Panc1 (cell line): ENCODE data around the gene FOXP2. TPM values are rescaled to one million over a fixed set of nuclear protein-coding genes. Genes with fewer than 3 reads are reported as not detected.

ENCODE experiments used
- ATAC-seq: fragments of 200-7000 bp; cut with Tn5 transposase; 2 replicates; pipeline ENCODE4 v1.9.1; 2020; ENCODE audit warnings: mild to moderate bottlenecking, moderate library complexity
- BruUV-seq: library from RNA; stranded (reverse); fragments of 400-500 nt; replicated peaks from 2 replicates; lab custom pipeline; 2021; lab: Mats Ljungman, UMichigan
- CTCF ChIA-PET: fragments of 300-600 bp; sonication (Branson Sonifier 250); formaldehyde crosslinking; loops from one replicate; lab custom pipeline; 2022; ENCODE audit warnings: antibody characterized with exemption; lab: Charles Lee
- POLR2A ChIA-PET: fragments of 300-600 bp; sonication (Branson Sonifier 250); formaldehyde crosslinking; loops from one replicate; lab custom pipeline; 2022; ENCODE audit warnings: antibody characterized with exemption; lab: Charles Lee
- DNase-seq: peaks from one replicate; pipeline ENCODE4 v3.0.0-alpha.2; 2010; ENCODE audit warnings: low read depth, low spot score
- H3K27ac ChIP-seq: 2 replicates; pipeline ENCODE4 v1.5.1; 2011; ENCODE audit warnings: mild to moderate bottlenecking, low read length, inconsistent platforms
- H3K27me3 ChIP-seq: fragments of 200-500 bp; sonication (Bioruptor generic); 2 replicates; pipeline ENCODE4 v1.6.0; 2014; ENCODE audit warnings: low read length, inconsistent platforms; ENCODE audit not compliant: control insufficient read depth, insufficient read depth
- H3K36me3 ChIP-seq: fragments of 200-500 bp; sonication (Bioruptor generic); 2 replicates; pipeline ENCODE4 v1.5.1; 2014; ENCODE audit warnings: inconsistent platforms, mild to moderate bottlenecking, low read length, moderate library complexity; ENCODE audit not compliant: control insufficient read depth, insufficient read depth
- H3K4me1 ChIP-seq: 2 replicates; pipeline ENCODE4 v1.5.1; 2011; ENCODE audit warnings: inconsistent platforms, mild to moderate bottlenecking, low read length, moderate library complexity; ENCODE audit not compliant: control insufficient read depth, insufficient read depth
- H3K4me3 ChIP-seq, 2 experiments: 2 replicates each; pipeline ENCODE4 v1.5.1; 2011 to 2012; ENCODE audit warnings: low read depth in 2 of 2, low read length in 2 of 2, mild to moderate bottlenecking in 2 of 2, inconsistent platforms in 1 of 2, moderate library complexity in 1 of 2
- H3K9me3 ChIP-seq: fragments of 200-500 bp; sonication (Bioruptor generic); 2 replicates; pipeline ENCODE4 v1.5.1; 2014; ENCODE audit warnings: low read depth, mild to moderate bottlenecking, inconsistent platforms, low read length, moderate library complexity; ENCODE audit not compliant: control insufficient read depth, insufficient read depth
- POLR2AphosphoS5 ChIP-seq: IDR thresholded peaks from 2 replicates; pipeline ENCODE4 v1.6.1; 2012; ENCODE audit warnings: mild to moderate bottlenecking, low read depth, low read length, moderate library complexity
- SIN3A ChIP-seq: IDR thresholded peaks from 2 replicates; pipeline ENCODE4 v1.6.1; 2012; ENCODE audit warnings: low read depth, mild to moderate bottlenecking, low read length, moderate library complexity, borderline replicate concordance; ENCODE audit not compliant: insufficient read depth
- TCF7L2 ChIP-seq: IDR thresholded peaks from 2 replicates; pipeline ENCODE4 v1.6.1; 2011; ENCODE audit warnings: mild to moderate bottlenecking, low read depth, low read length, inconsistent platforms
- in situ Hi-C: cut with HindIII; loops from 2 replicates; pipeline ENCODE4 v1.10.0; 2016; ENCODE audit warnings: low sequenced_read_pairs, low pct_unique_long_range_greater_than_20kb
- intact Hi-C: fragments of 100-400 bp; cut with micrococcal nuclease; formaldehyde crosslinking; loops from one replicate; pipeline ENCODE4 v1.10.0; 2022; ENCODE audit not compliant: unreplicated experiment
- total RNA-seq: library from RNA; stranded (reverse); gene quantifications from one replicate; pipeline ENCODE4 v1.2.1, GENCODE V29; 2021; ENCODE audit not compliant: unreplicated experiment
- TF ChIP-seq, protein P1 (sequence below): fragments of 450-650 bp; IDR thresholded peaks from 2 replicates; pipeline ENCODE4 v1.5.1; 2017; ENCODE audit warnings: mild to moderate bottlenecking
- TF ChIP-seq, protein P2 (sequence below), 2 experiments: IDR thresholded peaks; 2 replicates each; pipeline ENCODE4 v1.6.1; 2011 to 2012; ENCODE audit warnings: low read depth in 2 of 2, control low read depth in 1 of 2, low read length in 1 of 2, mild to moderate bottlenecking in 1 of 2, moderate library complexity in 1 of 2; ENCODE audit not compliant: insufficient read depth in 1 of 2

The FOXP2 gene
- total RNA-seq, 1 experiment from 2014 or later = 0.54 TPM

DNA sequence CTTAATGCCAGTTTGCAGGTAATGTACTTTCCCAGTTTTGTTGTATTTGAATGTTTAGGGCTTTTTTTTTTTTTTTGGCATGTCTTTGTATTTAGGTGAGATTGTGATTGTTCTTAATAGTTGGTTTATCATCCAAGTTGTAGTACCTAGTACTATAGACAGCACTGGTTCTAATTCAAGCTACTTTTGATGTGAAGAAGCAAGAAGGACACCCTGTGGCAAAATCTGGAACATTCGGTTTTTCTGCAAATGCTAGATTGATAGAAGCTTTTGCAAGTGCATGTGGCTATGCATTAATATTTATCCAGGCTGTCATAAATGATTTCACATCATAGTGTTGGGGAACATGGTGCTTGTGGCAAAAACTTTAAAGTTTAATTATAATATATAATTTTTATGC, 248.9 kb downstream of the FOXP2 start:
- ChIA-PET POLR2A (no interaction called here), CTCF (interaction anchor here (0.6 to 1.3 kb wide), 5 partner anchors 22 to 636 kb away, joined by 4 to 11 read pairs (median 4); no protein-coding TSS in a partner anchor)
- H3K4me3 ChIP-seq = no peak overlapping the region
- intact Hi-C loops (loop anchor here (2.0 to 10.0 kb wide), 3 partner anchors 159 to 581 kb away; no protein-coding TSS in a partner anchor), in situ Hi-C loops (no loop called here)
- H3K27ac ChIP-seq = no peak overlapping the region
- H3K27me3 ChIP-seq = no peaks in the 10 kb centered on the region
- no TSS peak for BruUV-seq
- ATAC-seq (peak; percentile 58; the same call in 1 of the 2 replicates), DNase-seq (no peak)
- TF ChIP-seq POLR2AphosphoS5 = no peak
- TF ChIP-seq, protein P1, sequence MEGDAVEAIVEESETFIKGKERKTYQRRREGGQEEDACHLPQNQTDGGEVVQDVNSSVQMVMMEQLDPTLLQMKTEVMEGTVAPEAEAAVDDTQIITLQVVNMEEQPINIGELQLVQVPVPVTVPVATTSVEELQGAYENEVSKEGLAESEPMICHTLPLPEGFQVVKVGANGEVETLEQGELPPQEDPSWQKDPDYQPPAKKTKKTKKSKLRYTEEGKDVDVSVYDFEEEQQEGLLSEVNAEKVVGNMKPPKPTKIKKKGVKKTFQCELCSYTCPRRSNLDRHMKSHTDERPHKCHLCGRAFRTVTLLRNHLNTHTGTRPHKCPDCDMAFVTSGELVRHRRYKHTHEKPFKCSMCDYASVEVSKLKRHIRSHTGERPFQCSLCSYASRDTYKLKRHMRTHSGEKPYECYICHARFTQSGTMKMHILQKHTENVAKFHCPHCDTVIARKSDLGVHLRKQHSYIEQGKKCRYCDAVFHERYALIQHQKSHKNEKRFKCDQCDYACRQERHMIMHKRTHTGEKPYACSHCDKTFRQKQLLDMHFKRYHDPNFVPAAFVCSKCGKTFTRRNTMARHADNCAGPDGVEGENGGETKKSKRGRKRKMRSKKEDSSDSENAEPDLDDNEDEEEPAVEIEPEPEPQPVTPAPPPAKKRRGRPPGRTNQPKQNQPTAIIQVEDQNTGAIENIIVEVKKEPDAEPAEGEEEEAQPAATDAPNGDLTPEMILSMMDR = peak; percentile 24; the same call in 1 of the 2 replicates
- peaks cover 3% of the 10 kb centered on the region for H3K4me1 ChIP-seq
- H3K36me3 ChIP-seq = no peaks in the 10 kb centered on the region
- no peaks in the 10 kb centered on the region for H3K9me3 ChIP-seq

DNA sequence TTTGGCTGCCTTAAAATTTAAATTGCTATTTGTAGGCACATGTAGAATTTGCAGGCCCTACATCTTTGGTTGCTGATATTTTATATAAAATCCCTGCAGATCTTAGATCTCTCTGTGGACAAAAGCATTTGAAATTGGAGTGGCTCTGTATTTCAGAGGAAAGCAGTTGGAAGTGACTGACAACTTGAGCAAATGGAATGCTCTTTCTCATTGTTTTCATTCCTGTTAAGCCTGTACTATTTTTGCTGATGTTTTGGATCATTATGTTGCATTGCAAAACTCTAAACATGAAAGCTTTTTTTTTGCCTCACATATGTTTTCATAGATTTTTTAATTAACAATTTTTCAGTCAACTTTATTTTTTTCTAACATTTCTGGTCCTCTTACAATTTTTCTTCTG, 256.1 kb downstream of the FOXP2 start:
- Histone ChIP-seq H3K4me1 (no peaks in the 10 kb centered on the region), H3K27me3 (no peaks in the 10 kb centered on the region), H3K27ac (no peak overlapping the region), H3K4me3 (no peak overlapping the region), H3K9me3 (no peaks in the 10 kb centered on the region), H3K36me3 (no peaks in the 10 kb centered on the region)
- DNase-seq (no peak), ATAC-seq (no peak)
- TF ChIP-seq SIN3A = no peak
- TF ChIP-seq POLR2AphosphoS5 = no peak
- TF ChIP-seq TCF7L2 = no peak
- TF ChIP-seq, protein P2, sequence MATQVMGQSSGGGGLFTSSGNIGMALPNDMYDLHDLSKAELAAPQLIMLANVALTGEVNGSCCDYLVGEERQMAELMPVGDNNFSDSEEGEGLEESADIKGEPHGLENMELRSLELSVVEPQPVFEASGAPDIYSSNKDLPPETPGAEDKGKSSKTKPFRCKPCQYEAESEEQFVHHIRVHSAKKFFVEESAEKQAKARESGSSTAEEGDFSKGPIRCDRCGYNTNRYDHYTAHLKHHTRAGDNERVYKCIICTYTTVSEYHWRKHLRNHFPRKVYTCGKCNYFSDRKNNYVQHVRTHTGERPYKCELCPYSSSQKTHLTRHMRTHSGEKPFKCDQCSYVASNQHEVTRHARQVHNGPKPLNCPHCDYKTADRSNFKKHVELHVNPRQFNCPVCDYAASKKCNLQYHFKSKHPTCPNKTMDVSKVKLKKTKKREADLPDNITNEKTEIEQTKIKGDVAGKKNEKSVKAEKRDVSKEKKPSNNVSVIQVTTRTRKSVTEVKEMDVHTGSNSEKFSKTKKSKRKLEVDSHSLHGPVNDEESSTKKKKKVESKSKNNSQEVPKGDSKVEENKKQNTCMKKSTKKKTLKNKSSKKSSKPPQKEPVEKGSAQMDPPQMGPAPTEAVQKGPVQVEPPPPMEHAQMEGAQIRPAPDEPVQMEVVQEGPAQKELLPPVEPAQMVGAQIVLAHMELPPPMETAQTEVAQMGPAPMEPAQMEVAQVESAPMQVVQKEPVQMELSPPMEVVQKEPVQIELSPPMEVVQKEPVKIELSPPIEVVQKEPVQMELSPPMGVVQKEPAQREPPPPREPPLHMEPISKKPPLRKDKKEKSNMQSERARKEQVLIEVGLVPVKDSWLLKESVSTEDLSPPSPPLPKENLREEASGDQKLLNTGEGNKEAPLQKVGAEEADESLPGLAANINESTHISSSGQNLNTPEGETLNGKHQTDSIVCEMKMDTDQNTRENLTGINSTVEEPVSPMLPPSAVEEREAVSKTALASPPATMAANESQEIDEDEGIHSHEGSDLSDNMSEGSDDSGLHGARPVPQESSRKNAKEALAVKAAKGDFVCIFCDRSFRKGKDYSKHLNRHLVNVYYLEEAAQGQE (IDR thresholded peaks at IDR 0.05; ENCODE audit: insufficient read depth in 1 of 2, low read depth in 2 of 2, low read length in 1 of 2) = no peak
- TF ChIP-seq, protein P1 = no peak
- intact Hi-C loops (no loop called here), in situ Hi-C loops (no loop called here)
- CTCF ChIA-PET = no interaction called here
- POLR2A ChIA-PET = no interaction called here
- no TSS peak for BruUV-seq
